HEK293 (cell line): ENCODE measurements around the gene PTH2.

Experiments
- CTCF ChIA-PET: fragments of 350-600 bp; formaldehyde crosslinking; extraction: SDS; loops from one replicate; lab custom pipeline; 2021; ENCODE audit warnings: antibody characterized with exemption; lab: Yijun Ruan, JAX
- POLR2A ChIA-PET: fragments of 300-600 bp; formaldehyde crosslinking; extraction: SDS; loops from one replicate; lab custom pipeline; 2020; ENCODE audit warnings: antibody characterized with exemption, inconsistent platforms; lab: Yijun Ruan, JAX
- H3K27ac ChIP-seq: fragments of 200-500 bp; sonication (Bioruptor generic); 2 replicates; pipeline ENCODE4 v1.5.1; 2014; ENCODE audit warnings: low read depth, low read length, control low read depth, inconsistent platforms; ENCODE audit errors: extremely low read depth
- H3K36me3 ChIP-seq, 2 experiments: fragments of 200-500 bp in 1 of 2; sonication (Bioruptor generic) in 1 of 2; 1 replicate in 1 of 2; 2 replicates in 1 of 2; pipeline ENCODE4 v1.5.1; 2014 to 2017; ENCODE audit warnings: inconsistent platforms in 2 of 2, low read length in 2 of 2; ENCODE audit not compliant: control insufficient read depth in 2 of 2, insufficient read depth in 1 of 2
- H3K4me1 ChIP-seq: fragments of 200-500 bp; sonication (Bioruptor generic); 2 replicates; pipeline ENCODE4 v1.5.1; 2014; ENCODE audit warnings: mild to moderate bottlenecking, low read length, inconsistent platforms; ENCODE audit not compliant: control insufficient read depth, insufficient read depth
- H3K4me3 ChIP-seq: 2 replicates; pipeline ENCODE4 v1.5.1; 2011; ENCODE audit warnings: low read depth, mild to moderate bottlenecking, control low read depth, low read length, moderate library complexity
- H3K9me3 ChIP-seq: fragments of 200-500 bp; sonication (Bioruptor generic); 2 replicates; pipeline ENCODE4 v1.5.1; 2014; ENCODE audit warnings: low read depth, low read length, inconsistent platforms; ENCODE audit not compliant: control insufficient read depth, insufficient read depth
- BCL6B ChIP-seq: fragments of 450-650 bp; formaldehyde crosslinking; IDR thresholded peaks from 2 replicates; pipeline ENCODE4 v1.5.1; 2017; ENCODE audit warnings: missing biosample characterization, missing genetic modification characterization
- EGR2 ChIP-seq: fragments of 450-650 bp; formaldehyde crosslinking; IDR thresholded peaks from 2 replicates; pipeline ENCODE4 v1.5.1; 2016; ENCODE audit warnings: low read depth, missing biosample characterization, missing genetic modification characterization
- HOXC10 ChIP-seq: sonication (generic); formaldehyde crosslinking; IDR thresholded peaks from 2 replicates; pipeline ENCODE4 v1.8.1; 2023; ENCODE audit warnings: mild to moderate bottlenecking, missing genetic modification reagents
- SCRT1 ChIP-seq: fragments of 450-650 bp; formaldehyde crosslinking; IDR thresholded peaks from 2 replicates; pipeline ENCODE4 v1.5.1; 2016; ENCODE audit warnings: missing biosample characterization, missing genetic modification characterization, borderline replicate concordance
- SP2 ChIP-seq: fragments of 450-650 bp; formaldehyde crosslinking; IDR thresholded peaks from 2 replicates; pipeline ENCODE4 v1.5.1; 2016; ENCODE audit warnings: missing biosample characterization, missing genetic modification characterization
- SP7 ChIP-seq: fragments of 450-650 bp; formaldehyde crosslinking; IDR thresholded peaks from 2 replicates; pipeline ENCODE4 v1.5.1; 2016; ENCODE audit warnings: missing biosample characterization, missing genetic modification characterization
- ZFP41 ChIP-seq: fragments of 450-650 bp; formaldehyde crosslinking; IDR thresholded peaks from 2 replicates; pipeline ENCODE4 v1.5.1; 2016; ENCODE audit warnings: missing biosample characterization, missing genetic modification characterization, borderline replicate concordance
- ZNF148 ChIP-seq: fragments of 450-650 bp; formaldehyde crosslinking; IDR thresholded peaks from 2 replicates; pipeline ENCODE4 v1.5.0; 2017; ENCODE audit warnings: missing biosample characterization, missing genetic modification characterization, borderline replicate concordance
- ZNF169 ChIP-seq: fragments of 450-650 bp; formaldehyde crosslinking; IDR thresholded peaks from 2 replicates; pipeline ENCODE4 v1.5.1; 2016; ENCODE audit warnings: missing biosample characterization, missing genetic modification characterization
- ZNF248 ChIP-seq: fragments of 450-650 bp; formaldehyde crosslinking; IDR thresholded peaks from 2 replicates; pipeline ENCODE4 v1.5.1; 2017; ENCODE audit warnings: missing biosample characterization, missing genetic modification characterization
- ZNF341 ChIP-seq: fragments of 450-650 bp; formaldehyde crosslinking; IDR thresholded peaks from 2 replicates; pipeline ENCODE4; 2016; ENCODE audit warnings: low read depth, missing biosample characterization, missing genetic modification characterization
- ZNF366 ChIP-seq: fragments of 450-650 bp; formaldehyde crosslinking; conservative IDR thresholded peaks from 2 replicates; pipeline ENCODE4 v1.5.1; 2016; ENCODE audit warnings: missing biosample characterization, missing genetic modification characterization
- ZNF391 ChIP-seq: fragments of 450-650 bp; formaldehyde crosslinking; IDR thresholded peaks from 2 replicates; pipeline ENCODE4 v1.5.1; 2016; ENCODE audit warnings: low read depth, missing biosample characterization, missing genetic modification characterization, borderline replicate concordance
- ZNF473 ChIP-seq: fragments of 450-650 bp; formaldehyde crosslinking; IDR thresholded peaks from 2 replicates; pipeline ENCODE4 v1.5.1; 2017; ENCODE audit warnings: missing biosample characterization, missing genetic modification characterization
- ZNF514 ChIP-seq: fragments of 450-650 bp; formaldehyde crosslinking; IDR thresholded peaks from 2 replicates; pipeline ENCODE4 v1.5.1; 2016; ENCODE audit warnings: missing biosample characterization, missing genetic modification characterization
- ZNF596 ChIP-seq: fragments of 450-650 bp; IDR thresholded peaks from 2 replicates; pipeline ENCODE4 v1.5.0; 2018; ENCODE audit warnings: missing biosample characterization, mild to moderate bottlenecking, missing genetic modification characterization, moderate library complexity
- ZNF707 ChIP-seq: fragments of 450-650 bp; formaldehyde crosslinking; IDR thresholded peaks from 2 replicates; pipeline ENCODE4 v1.5.1; 2016; ENCODE audit warnings: missing biosample characterization, missing genetic modification characterization
- ZNF76 ChIP-seq: fragments of 450-650 bp; formaldehyde crosslinking; IDR thresholded peaks from 2 replicates; pipeline ENCODE4; 2016; ENCODE audit warnings: low read depth, missing biosample characterization, missing genetic modification characterization, borderline replicate concordance
- ZNF776 ChIP-seq: fragments of 450-650 bp; formaldehyde crosslinking; IDR thresholded peaks from 2 replicates; pipeline ENCODE4 v1.5.0; 2017; ENCODE audit warnings: missing biosample characterization, missing genetic modification characterization, borderline replicate concordance
- ZNF843 ChIP-seq: fragments of 450-650 bp; formaldehyde crosslinking; IDR thresholded peaks from 2 replicates; pipeline ENCODE4 v1.5.1; 2016; ENCODE audit warnings: missing biosample characterization, missing genetic modification characterization
- ZXDB ChIP-seq: fragments of 450-650 bp; formaldehyde crosslinking; IDR thresholded peaks from 2 replicates; pipeline ENCODE4 v1.5.1; 2016; ENCODE audit warnings: missing biosample characterization, missing genetic modification characterization
- TF ChIP-seq, protein P1 (sequence below): fragments of 450-650 bp; formaldehyde crosslinking; IDR thresholded peaks from 2 replicates; pipeline ENCODE4 v1.5.1; 2017; ENCODE audit warnings: missing biosample characterization, missing genetic modification characterization
- TF ChIP-seq, protein P2 (sequence below): fragments of 450-650 bp; formaldehyde crosslinking; IDR thresholded peaks from 2 replicates; pipeline ENCODE4 v1.5.1; 2016; ENCODE audit warnings: missing biosample characterization, missing genetic modification characterization

PTH2 gene

GRCh38 chr19:49440439-49441209 lies 17.4 kb upstream of the PTH2 start (continued):
- 0 out of 2 replicates have a peak, but pooled peaks have one; percentile 10 for TF ChIP-seq SP7 (tag by site-specific recombination)
- TF ChIP-seq, all 188 proteins: peak for 8

GRCh38 chr19:49439836-49440235 lies 16.6 kb upstream of the PTH2 start:
- H3K9me3 ChIP-seq, result no peaks in the 10 kb centered on the region
- H3K36me3 ChIP-seq, result no peaks in the 10 kb centered on the region
- no peak for TF ChIP-seq ZNF473 (tag by site-specific recombination)
- no peak for TF ChIP-seq ZNF596 (tag by site-specific recombination)
- no peak overlapping the region for H3K27ac ChIP-seq
- H3K4me1 ChIP-seq, result peaks cover 7% of the 10 kb centered on the region
- POLR2A ChIA-PET, result interaction anchor here (0.7 to 1.0 kb wide), 3 partner anchors 12 to 48 kb away, joined by 3 read pairs; partner anchors contain the start of genes ALDH16A1 and PIH1D1
- H3K4me3 ChIP-seq, result no peak overlapping the region
- CTCF ChIA-PET, result interaction anchor here (1.2 to 2.4 kb wide), 3 partner anchors 10 to 48 kb away, joined by 4 to 15 read pairs (median 5); no protein-coding TSS in a partner anchor

DNA sequence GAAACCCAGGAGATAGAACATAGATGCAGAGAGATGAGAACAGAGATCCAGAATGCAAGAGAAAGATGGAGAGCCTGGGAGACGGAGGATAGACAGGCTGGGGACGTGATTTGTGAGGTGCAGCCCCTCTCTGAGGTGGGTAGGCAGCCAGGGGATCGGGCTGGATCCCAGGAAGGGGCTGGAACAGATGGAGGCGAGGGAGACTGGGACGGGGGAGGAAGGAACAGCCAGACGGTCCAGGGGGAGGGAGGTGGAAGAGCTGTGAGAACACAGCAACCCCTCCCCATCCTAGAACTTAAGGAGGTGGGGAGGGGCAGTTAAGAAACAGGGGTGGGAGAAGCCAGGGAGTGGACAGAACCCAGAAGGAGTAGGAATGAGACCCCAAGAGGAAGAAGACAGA lies 15.0 kb upstream of the PTH2 start:
- peaks cover 7% of the 10 kb centered on the region for H3K4me1 ChIP-seq
- H3K36me3 ChIP-seq, result no peaks in the 10 kb centered on the region
- CTCF ChIA-PET, result no interaction called here
- POLR2A ChIA-PET, result no interaction called here
- H3K9me3 ChIP-seq, result no peaks in the 10 kb centered on the region
- H3K4me3 ChIP-seq, result no peak overlapping the region
- H3K27ac ChIP-seq, result no peak overlapping the region
- no peak for TF ChIP-seq ZNF843 (tag by site-specific recombination)
- TF ChIP-seq SP2 (tag by site-specific recombination), result peak; percentile 23; the same call in 1 of the 2 replicates
- TF ChIP-seq ZNF391 (tag by site-specific recombination), result no peak
- no peak for TF ChIP-seq ZNF76
- TF ChIP-seq ZNF169 (tag by site-specific recombination), result no peak
- TF ChIP-seq ZXDB (tag by site-specific recombination), result no peak
- TF ChIP-seq HOXC10 (CRISPR knock-in tag), result no peak
- no peak for TF ChIP-seq ZNF776 (tag by site-specific recombination)
- TF ChIP-seq ZNF707, result no peak
- no peak for TF ChIP-seq ZNF514 (tag by site-specific recombination)
- no peak for TF ChIP-seq SCRT1
- peak; percentile 99 for TF ChIP-seq ZNF341 (tag by site-specific recombination)
- no peak for TF ChIP-seq ZNF248 (tag by site-specific recombination)
- TF ChIP-seq, protein P1, sequence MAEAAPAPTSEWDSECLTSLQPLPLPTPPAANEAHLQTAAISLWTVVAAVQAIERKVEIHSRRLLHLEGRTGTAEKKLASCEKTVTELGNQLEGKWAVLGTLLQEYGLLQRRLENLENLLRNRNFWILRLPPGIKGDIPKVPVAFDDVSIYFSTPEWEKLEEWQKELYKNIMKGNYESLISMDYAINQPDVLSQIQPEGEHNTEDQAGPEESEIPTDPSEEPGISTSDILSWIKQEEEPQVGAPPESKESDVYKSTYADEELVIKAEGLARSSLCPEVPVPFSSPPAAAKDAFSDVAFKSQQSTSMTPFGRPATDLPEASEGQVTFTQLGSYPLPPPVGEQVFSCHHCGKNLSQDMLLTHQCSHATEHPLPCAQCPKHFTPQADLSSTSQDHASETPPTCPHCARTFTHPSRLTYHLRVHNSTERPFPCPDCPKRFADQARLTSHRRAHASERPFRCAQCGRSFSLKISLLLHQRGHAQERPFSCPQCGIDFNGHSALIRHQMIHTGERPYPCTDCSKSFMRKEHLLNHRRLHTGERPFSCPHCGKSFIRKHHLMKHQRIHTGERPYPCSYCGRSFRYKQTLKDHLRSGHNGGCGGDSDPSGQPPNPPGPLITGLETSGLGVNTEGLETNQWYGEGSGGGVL (tag by site-specific recombination), result peak; percentile 60
- peak; percentile 32 for TF ChIP-seq ZNF366
- no peak for TF ChIP-seq BCL6B (tag by site-specific recombination)
- no peak for TF ChIP-seq ZNF148 (tag by site-specific recombination)
- no peak for TF ChIP-seq EGR2
- TF ChIP-seq, protein P2, sequence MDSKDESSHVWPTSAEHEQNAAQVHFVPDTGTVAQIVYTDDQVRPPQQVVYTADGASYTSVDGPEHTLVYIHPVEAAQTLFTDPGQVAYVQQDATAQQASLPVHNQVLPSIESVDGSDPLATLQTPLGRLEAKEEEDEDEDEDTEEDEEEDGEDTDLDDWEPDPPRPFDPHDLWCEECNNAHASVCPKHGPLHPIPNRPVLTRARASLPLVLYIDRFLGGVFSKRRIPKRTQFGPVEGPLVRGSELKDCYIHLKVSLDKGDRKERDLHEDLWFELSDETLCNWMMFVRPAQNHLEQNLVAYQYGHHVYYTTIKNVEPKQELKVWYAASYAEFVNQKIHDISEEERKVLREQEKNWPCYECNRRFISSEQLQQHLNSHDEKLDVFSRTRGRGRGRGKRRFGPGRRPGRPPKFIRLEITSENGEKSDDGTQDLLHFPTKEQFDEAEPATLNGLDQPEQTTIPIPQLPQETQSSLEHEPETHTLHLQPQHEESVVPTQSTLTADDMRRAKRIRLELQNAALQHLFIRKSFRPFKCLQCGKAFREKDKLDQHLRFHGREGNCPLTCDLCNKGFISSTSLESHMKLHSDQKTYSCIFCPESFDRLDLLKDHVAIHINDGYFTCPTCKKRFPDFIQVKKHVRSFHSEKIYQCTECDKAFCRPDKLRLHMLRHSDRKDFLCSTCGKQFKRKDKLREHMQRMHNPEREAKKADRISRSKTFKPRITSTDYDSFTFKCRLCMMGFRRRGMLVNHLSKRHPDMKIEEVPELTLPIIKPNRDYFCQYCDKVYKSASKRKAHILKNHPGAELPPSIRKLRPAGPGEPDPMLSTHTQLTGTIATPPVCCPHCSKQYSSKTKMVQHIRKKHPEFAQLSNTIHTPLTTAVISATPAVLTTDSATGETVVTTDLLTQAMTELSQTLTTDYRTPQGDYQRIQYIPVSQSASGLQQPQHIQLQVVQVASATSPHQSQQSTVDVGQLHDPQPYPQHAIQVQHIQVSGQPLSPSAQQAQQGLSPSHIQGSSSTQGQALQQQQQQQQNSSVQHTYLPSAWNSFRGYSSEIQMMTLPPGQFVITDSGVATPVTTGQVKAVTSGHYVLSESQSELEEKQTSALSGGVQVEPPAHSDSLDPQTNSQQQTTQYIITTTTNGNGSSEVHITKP (tag by site-specific recombination), result 0 out of 2 replicates have a peak, but pooled peaks have one; percentile 15
- TF ChIP-seq ZFP41 (tag by site-specific recombination), result no peak
